Thymus (tissue), 11 donors: Measurements from ENCODE around the gene EVX1. TPM values are rescaled to one million over a fixed set of nuclear protein-coding genes. Genes with fewer than 3 reads are reported as not detected.

Source experiments
- DNase-seq, 9 donors: peaks; one replicate each; pipeline ENCODE4 v3.0.0-alpha.2; 2013; ENCODE audit warnings: low spot score in 9 of 9, low read depth in 6 of 9, missing footprints in 1 of 9
- H3K27ac ChIP-seq, 2 donors: one replicate each; pipeline ENCODE4 v1.5.1; 2013; ENCODE audit warnings: control low read depth in 1 of 2, low read depth in 1 of 2, low read length in 1 of 2, mild to moderate bottlenecking in 1 of 2, moderate library complexity in 1 of 2
- H3K27me3 ChIP-seq, 2 donors: one replicate each; pipeline ENCODE4 v1.5.1; 2013; ENCODE audit warnings: low read length in 1 of 2; ENCODE audit not compliant: control insufficient read depth in 2 of 2, insufficient read depth in 1 of 2
- H3K36me3 ChIP-seq, 2 donors: one replicate each; pipeline ENCODE4 v1.5.1; 2013; ENCODE audit warnings: low read length in 1 of 2, mild to moderate bottlenecking in 1 of 2, moderate library complexity in 1 of 2; ENCODE audit not compliant: control insufficient read depth in 2 of 2, insufficient read depth in 2 of 2
- H3K4me1 ChIP-seq, 2 donors: one replicate each; pipeline ENCODE4 v1.5.1; 2013; ENCODE audit warnings: low read length in 2 of 2; ENCODE audit not compliant: control insufficient read depth in 2 of 2, insufficient read depth in 2 of 2
- H3K4me3 ChIP-seq, 2 donors: one replicate each; pipeline ENCODE4 v1.5.1; 2013; ENCODE audit warnings: low read length in 2 of 2, control low read depth in 1 of 2, mild to moderate bottlenecking in 1 of 2
- H3K9me3 ChIP-seq, 2 donors: one replicate each; pipeline ENCODE4 v1.5.1; 2013; ENCODE audit warnings: low read length in 1 of 2, mild to moderate bottlenecking in 1 of 2; ENCODE audit not compliant: control insufficient read depth in 2 of 2, insufficient read depth in 1 of 2
- WGBS: extraction: QIAGEN DNeasy Blood & Tissue Kit; methylation state at CpG from one replicate; pipeline ENCODE4 v1.1.7; 2013; 5-methylcytosine and 5-hydroxymethylcytosine counted together
- polyA plus RNA-seq: library from polyadenylated mRNA; stranded (reverse); fragments of 200-250 nt; gene quantifications from one replicate; pipeline ENCODE4 v1.2.3, GENCODE V29; 2013
- total RNA-seq: library from RNA; stranded (reverse); fragments of 120-200 nt; gene quantifications from one replicate; pipeline ENCODE4 v1.2.4, GENCODE V29; 2013
- donor health status: healthy.

EVX1 gene
- total and polyA plus RNA-seq, 2 donors: 0.05 TPM; not detected in 1

DNA sequence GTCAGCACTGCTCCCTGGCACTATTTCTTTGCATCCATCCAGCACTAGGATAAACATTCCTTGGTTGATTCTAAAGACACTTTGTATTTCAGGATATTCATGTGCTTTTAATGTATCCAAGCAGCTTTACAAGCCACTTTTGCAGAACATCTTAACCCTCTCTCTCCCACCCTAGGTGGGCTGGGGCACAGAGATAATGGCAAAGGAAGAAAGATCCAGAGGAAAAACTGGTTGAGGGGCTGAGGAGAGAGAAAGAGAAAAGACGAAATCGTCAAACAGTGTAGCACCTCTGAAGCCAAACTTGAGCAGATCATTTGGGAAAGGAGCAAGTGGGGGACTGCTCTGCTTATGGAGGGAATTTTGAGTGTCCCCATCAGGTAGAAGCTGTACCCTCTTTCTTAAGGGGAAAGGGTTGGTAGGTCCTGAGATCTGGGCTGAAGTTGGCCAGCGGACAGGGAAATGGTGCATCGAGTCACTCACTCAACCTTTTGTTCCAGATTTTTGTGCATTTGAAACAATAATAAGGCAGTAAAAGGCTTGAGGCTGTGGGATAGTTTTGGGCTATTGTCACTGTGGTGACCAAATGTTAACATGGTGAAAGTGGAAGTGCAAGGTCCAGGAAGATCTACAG, 38.5 kb upstream of the EVX1 start:
- no peak for DNase-seq
- no peak overlapping the region for H3K27ac ChIP-seq
- no peak overlapping the region for H3K4me3 ChIP-seq
- H3K9me3 ChIP-seq: peaks cover 1 to 4% of the 10 kb centered on the region in 2 donors
- H3K27me3 ChIP-seq: peaks cover 91 to 97% of the 10 kb centered on the region in 2 donors
- peaks cover 7 to 14% of the 10 kb centered on the region in 2 donors for H3K4me1 ChIP-seq
- 24% methylated on average over 4 of the region's 4 CpGs for WGBS
- no peaks in the 10 kb centered on the region for H3K36me3 ChIP-seq

DNA sequence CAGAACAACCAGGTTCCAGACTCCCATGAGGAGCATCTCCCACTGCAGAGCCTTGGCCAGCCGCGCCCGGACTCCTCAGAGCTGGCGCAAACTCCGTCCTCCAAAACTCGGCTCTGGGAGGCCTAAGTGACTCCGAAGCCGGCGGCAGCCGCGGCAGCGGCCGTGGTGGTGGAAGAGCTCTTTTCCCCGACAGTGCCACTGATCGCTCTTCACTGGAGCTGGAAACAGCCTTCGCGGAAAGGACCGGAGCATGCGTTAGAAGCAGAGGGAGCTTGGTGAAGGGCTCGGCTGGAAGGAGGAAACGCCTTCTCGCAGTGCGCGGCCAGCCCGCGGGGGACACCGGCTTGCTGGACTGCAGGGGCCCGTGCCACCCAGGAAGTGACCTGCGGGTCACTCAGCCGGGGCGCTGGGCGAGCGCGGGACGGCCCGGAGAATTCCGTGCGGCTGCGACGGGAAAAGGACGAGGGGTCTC, 37.7 kb upstream of the EVX1 start:
- no peaks in the 10 kb centered on the region for H3K36me3 ChIP-seq
- 8% methylated on average over 41 of the region's 41 CpGs for WGBS
- H3K27ac ChIP-seq: no peak overlapping the region
- H3K9me3 ChIP-seq: peaks cover 1 to 4% of the 10 kb centered on the region in 2 donors
- no peak overlapping the region for H3K4me3 ChIP-seq
- H3K27me3 ChIP-seq: peaks cover 89 to 99% of the 10 kb centered on the region in 2 donors
- DNase-seq: no peak
- H3K4me1 ChIP-seq: peaks cover 5 to 6% of the 10 kb centered on the region in 2 donors

DNA sequence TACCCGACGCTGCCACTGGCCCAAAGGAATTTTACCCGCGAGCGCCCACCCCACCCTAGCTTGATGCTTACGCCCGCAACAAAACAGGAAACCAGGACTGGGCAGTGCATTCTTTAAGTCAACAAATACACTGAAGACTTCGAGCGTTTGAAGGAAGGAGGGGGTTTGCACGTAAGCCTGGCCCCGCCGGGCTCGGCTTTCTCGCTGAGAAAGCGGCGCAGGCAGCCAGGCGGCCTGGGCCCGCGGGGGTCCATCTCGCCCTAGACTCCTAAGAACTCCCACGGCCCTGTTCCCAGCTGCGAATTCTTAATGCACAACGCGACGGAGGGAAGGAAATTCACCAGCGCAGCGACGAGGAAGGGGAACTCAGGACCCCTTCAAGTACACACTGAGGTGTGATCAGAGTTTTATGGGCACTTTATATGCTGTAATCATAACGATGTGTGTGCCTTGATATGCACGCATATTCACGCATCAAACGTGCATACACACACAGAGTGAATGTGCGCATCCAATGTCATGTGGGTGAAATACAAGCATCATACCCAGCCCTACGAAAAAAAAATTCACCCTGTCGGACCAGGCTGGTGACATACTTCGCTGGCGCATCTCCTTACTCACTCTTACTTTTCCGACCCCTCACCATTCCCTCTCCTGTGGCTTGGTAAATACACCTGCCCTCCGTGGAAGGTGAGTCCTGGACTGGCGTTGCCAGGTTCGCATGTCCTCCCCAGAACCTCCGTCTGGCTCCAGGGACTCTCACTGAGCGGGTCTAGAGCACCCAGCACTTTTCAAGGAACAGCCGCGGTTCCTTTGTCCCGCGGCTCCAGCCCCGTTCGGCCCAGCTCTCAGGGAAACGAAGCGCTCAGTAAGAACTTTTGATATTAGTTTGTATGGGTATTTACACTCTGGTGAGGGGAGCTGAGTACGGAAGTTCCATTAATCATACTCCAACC, 37.0 kb upstream of the EVX1 start:
- H3K4me1 ChIP-seq: peaks cover 3 to 5% of the 10 kb centered on the region in 2 donors
- no peak overlapping the region for H3K27ac ChIP-seq
- no peaks in the 10 kb centered on the region for H3K36me3 ChIP-seq
- peaks cover 1 to 8% of the 10 kb centered on the region in 2 donors for H3K9me3 ChIP-seq
- WGBS: 8% methylated on average over 52 of the region's 52 CpGs
- DNase-seq: no peak
- no peak overlapping the region for H3K4me3 ChIP-seq
- peaks cover 89 to 100% of the 10 kb centered on the region in 2 donors for H3K27me3 ChIP-seq

DNA sequence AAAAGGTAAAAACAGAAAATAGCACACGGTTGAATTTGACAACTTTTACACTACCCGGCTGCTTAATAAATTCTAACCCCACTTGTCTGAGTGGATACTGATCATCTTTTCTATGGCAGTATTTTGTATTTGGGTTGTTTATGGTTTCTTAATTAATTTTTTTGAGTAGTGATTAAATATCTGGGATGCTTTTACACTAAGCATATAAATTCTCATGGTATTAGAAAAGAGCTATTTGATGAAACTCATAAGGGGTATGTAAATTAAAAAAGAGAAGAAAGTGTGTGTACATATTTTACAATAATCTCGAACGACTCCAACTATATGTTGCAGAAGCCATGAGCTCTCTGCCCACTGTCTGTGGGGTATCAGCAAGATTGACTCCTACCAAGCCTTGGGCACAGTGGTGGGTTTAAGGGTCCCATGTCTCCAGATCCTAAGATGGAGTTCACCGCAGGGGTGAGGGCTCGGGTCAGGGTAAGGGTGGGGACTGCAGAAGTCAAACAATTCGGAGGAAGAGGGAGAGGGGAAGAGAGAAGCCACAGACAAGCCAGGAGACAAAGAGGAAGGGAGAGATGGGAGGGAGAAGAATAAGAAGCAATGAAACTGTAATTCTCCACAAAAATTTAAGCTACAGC, 35.1 kb upstream of the EVX1 start:
- no peak for DNase-seq
- H3K36me3 ChIP-seq: no peaks in the 10 kb centered on the region
- no peak overlapping the region for H3K4me3 ChIP-seq
- H3K27ac ChIP-seq: no peak overlapping the region
- H3K4me1 ChIP-seq: peaks cover 3 to 5% of the 10 kb centered on the region in 2 donors
- peaks cover 88 to 100% of the 10 kb centered on the region in 2 donors for H3K27me3 ChIP-seq
- WGBS: 18% methylated on average over 7 of the region's 7 CpGs
- H3K9me3 ChIP-seq: peaks cover 0 to 11% of the 10 kb centered on the region in 2 donors

DNA sequence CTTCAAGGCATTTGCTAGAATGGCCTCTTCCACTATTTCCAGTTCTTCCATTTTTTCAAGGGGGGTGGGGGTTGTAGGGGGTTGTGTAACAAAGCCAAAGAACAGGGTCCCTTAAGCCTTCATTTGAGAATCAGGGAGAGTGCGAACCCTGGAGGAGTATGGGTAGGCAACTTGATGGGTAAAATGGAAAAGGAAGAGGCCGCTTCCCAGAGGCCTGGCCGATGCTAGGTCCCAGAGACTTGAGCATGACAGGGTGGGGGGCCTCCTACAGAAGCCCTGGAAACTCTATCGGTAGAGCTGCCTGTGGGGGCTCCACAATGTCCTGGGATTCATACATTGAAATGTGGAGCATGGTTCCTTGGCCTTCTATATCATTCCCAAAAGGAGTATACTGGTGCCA, 33.6 kb upstream of the EVX1 start:
- H3K27me3 ChIP-seq: peaks cover 88 to 100% of the 10 kb centered on the region in 2 donors
- no peak overlapping the region for H3K4me3 ChIP-seq
- peaks cover 0 to 11% of the 10 kb centered on the region in 2 donors for H3K9me3 ChIP-seq
- peaks cover 3 to 5% of the 10 kb centered on the region in 2 donors for H3K4me1 ChIP-seq
- no peak for DNase-seq
- H3K27ac ChIP-seq: no peak overlapping the region
- no peaks in the 10 kb centered on the region for H3K36me3 ChIP-seq
- WGBS: 77% methylated on average over 4 of the region's 4 CpGs

DNA sequence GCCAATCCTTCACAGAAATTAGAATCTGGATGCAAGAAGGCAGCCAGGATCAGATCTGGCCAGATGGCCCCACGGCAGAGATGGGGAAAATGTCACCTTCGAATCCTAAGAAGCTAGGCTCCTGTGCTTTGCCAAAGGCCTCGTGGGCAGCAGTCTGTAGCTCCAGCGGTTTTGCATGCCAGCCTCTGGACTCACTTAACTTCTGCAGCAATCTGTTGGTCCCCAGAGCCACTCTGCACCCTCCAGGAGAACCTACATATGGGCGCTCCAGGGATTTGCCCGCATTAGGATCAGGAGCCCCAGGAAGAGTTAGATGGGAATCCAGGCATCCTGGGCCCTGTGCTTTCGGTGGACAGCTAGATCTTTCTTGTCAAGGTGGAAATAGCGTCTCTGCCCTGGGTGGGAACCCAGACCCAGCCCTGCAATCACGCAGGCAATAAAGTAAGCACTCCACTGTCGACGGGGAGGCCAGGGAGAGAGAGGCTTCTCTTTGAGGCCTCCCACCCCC, 32.6 kb upstream of the EVX1 start:
- Histone ChIP-seq H3K27ac (no peak overlapping the region), H3K4me3 (no peak overlapping the region), H3K36me3 (no peaks in the 10 kb centered on the region), H3K9me3 (peaks cover 0 to 11% of the 10 kb centered on the region in 2 donors), H3K27me3 (peaks cover 88 to 100% of the 10 kb centered on the region in 2 donors), H3K4me1 (peaks cover 3 to 5% of the 10 kb centered on the region in 2 donors)
- no peak for DNase-seq
- 34% methylated on average over 11 of the region's 11 CpGs for WGBS

DNA sequence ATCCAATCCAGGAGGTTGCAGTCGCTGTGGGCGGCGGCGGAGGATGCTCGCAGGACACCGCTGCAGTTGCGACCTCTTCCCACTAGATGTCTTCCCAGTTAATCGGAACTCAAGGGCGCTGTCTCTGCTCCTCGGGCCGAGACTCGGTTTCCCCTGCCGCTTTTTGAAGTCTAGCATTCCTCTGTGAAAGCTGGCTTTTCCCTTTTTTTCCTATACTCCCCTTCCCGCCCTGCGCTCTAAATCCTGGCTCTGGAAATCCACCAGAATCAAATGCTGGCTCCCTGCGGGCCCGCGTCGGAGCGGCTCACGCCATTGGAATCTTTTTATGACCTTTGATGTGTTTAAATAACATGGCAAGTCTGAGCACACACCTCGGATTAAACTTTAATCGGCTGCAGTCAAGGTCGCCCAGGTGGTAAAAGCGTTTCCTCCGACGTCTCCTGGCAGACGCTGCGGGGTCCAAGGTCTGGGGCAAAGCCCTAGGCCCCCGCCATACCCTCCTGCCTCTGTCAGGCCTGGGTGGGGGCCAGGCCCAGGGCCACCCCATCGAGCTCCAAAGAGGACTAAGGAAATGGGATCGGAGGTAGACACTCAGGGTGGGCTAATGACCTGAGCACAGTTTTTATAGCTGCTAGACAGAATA, 32.0 kb upstream of the EVX1 start:
- Histone ChIP-seq H3K4me1 (peaks cover 3 to 5% of the 10 kb centered on the region in 2 donors), H3K4me3 (no peak overlapping the region), H3K36me3 (no peaks in the 10 kb centered on the region), H3K27me3 (peaks cover 88 to 100% of the 10 kb centered on the region in 2 donors), H3K27ac (no peak overlapping the region), H3K9me3 (peaks cover 0 to 7% of the 10 kb centered on the region in 2 donors)
- DNase-seq: peak in 3 of 9 donors; percentile 33 to 56 (median 48)
- 8% methylated on average over 32 of the region's 32 CpGs for WGBS

DNA sequence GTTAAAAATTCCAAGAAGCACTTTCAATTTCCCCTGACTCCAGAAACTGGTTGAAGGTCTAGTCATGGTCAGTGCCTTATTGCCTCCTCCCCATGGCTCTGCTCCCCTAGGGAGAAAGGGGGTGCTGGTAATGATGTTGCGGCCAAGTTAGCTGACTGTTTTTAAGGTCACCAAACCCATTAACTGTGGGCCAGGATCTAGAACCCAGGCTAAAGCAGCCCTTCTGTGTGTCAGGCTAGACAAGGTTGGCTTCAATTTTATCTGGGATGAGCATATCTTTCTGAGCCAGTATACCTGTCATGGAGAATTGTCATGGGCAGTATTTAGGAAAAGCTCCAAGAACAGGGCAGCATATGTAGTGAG, 31.5 kb upstream of the EVX1 start:
- Histone ChIP-seq H3K9me3 (peaks cover 0 to 7% of the 10 kb centered on the region in 2 donors), H3K4me1 (peaks cover 3 to 5% of the 10 kb centered on the region in 2 donors), H3K36me3 (no peaks in the 10 kb centered on the region), H3K27ac (no peak overlapping the region), H3K27me3 (peaks cover 88 to 100% of the 10 kb centered on the region in 2 donors), H3K4me3 (no peak overlapping the region)
- WGBS: 87% methylated on average over 1 of the region's 1 CpG
- DNase-seq: no peak
